ENCODE measurements around the gene PLEK.

DNA sequence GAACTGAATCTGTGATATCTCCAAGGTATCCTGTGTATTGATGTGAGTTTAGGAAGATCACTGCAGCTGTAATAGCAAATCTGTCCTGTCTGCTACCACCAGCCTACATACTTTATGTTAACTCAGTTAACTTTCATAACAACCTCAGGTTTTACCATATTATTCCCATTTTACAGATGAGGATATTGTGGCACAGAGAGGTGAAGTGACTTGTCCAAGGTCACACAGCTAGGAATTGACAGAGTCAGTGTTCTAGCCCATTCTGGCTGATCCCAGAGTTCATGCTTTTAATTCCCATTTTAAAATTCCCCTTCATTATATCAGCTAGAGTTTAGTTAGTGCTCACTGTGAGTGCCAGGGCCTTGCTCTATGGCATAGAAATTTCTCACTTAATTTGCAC is 49.4 kb downstream of the PLEK start:
- TF ChIP-seq CTCF (conservative IDR thresholded peaks at IDR 0.05; ENCODE audit: low read depth, low read length): no peak
- no peak for TF ChIP-seq EZH2 (IDR thresholded peaks at IDR 0.05; ENCODE audit: low read length, unreplicated experiment)
- TF ChIP-seq EZH2phosphoT487 (IDR thresholded peaks at IDR 0.05; ENCODE audit: borderline replicate concordance, low read length): no peak

Data from PC-3 (cell line).